GM19463 (cell line): ENCODE results near the gene FBLN2.
"Not testable (repeated sequence)": the region's sequence is repeated elsewhere in the genome, so short reads cannot be mapped to it uniquely, and the experiment has no call there.

Experiments
- ATAC-seq: cut with Tn5 transposase; IDR thresholded peaks from one replicate; pipeline ENCODE4 v1.9.1; 2021; ENCODE audit warnings: mild to moderate bottlenecking, moderate library complexity; ENCODE audit not compliant: unreplicated experiment

The FBLN2 gene

GRCh38 chr3:13548696-13549622, at the start of gene FBLN2:
FBLN2 (plus strand) TSS chr3:13549125; CDS start chr3:13570356, 21,231 bp downstream.
- no peak for ATAC-seq

DNA sequence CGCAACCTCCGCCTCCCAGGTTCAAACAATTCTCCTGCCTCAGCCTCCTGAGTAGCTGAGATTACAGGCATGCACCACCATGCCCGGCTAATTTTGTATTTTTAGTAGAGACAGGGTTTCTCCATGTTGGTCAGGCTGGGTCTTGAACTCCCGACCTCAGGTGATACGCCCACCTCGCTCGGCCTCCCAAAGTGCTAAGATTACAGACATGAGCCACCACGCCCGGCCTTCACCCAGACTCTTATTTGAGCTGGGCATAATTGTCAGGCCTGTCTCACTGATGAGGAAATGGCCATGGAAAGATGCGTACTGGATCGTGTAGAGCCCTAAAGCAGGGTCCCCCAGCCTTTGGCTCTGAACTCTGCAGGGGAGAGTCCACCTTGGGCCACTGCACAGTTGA, 49.7 kb upstream of the FBLN2 start:
- ATAC-seq: not testable (repeated sequence)

- ATAC-seq: no peak
Measured at GRCh38 chr3:13500133-13500885, 48.6 kb upstream of the FBLN2 start.

DNA sequence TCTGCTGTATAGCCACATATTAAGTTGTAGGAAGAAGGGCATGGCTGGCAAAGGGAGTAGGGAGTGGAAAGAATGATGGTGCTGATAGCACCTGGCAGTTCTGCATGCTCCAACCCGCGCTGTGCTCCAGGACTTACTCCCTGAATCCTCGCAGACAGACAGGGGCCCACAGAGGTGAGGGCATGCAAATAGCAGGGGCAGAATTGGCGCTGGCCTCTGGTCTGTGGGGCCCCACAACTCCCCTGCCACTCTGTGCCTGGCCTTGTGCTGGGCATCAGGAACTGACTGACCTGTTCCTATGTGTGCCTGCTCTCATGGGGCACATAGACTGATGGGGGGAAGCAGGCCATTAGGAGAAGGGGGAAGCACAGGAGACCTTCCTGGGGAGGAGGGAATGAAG, 47.9 kb upstream of the FBLN2 start:
- ATAC-seq: no peak

- no peak for ATAC-seq
Measured at GRCh38 chr3:13501521-13501920, 47.4 kb upstream of the FBLN2 start.

DNA sequence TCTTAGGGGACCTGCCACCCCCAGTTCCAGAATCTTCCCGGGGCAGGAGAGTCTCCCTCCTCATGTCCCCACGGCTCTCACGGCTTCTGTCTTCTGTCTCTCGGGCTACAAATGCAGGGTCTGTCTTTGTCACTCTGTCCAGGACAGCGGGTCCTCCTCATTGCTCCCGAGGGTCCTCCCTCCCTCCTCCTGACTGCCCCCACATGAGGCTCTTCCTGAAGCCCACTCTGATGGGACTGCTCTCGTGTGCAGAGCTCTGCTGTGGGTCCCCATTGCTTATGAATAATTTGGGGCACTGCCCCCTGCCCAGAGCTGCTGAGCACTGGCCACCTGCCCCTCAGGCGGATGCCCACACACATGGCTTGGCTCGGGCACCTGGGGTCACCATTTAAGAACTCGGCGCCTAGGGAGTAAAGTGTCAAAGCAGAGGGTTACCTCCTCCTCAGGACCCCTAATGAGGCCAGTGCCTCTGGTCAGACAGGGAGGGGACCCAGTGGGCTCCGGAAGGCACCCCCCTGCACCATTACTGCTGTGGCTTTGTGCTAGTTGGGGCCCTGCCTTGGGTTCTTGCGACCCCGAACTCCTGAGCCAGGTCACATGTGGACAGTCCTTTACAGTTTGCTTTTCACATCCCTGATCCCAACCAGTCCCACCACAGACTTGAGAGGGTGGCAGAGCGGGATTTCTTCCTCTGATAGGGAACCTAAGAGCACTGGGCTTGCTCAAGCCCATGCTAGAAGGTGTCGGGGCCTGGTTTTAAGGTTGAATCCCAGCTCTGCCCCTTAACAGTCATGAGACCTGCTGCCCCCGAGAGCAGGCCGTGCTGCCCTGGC, 46.8 kb upstream of the FBLN2 start:
- ATAC-seq: no peak

DNA sequence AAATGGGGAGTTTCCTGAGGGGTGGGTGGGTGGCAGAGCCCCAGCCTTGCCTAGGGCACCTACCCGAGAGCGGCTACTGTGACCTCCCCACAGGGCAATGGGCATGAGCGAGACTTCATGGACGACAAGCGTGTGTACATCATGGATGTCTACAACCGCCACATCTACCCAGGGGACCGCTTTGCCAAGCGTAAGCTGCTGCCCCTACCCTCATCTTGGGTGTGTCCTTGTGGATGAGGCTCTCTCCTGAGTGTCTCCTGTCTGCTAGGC, 46.2 kb upstream of the FBLN2 start:
- no peak for ATAC-seq

GRCh38 chr3:13504161-13504831, 44.6 kb upstream of the FBLN2 start:
- no peak for ATAC-seq

DNA sequence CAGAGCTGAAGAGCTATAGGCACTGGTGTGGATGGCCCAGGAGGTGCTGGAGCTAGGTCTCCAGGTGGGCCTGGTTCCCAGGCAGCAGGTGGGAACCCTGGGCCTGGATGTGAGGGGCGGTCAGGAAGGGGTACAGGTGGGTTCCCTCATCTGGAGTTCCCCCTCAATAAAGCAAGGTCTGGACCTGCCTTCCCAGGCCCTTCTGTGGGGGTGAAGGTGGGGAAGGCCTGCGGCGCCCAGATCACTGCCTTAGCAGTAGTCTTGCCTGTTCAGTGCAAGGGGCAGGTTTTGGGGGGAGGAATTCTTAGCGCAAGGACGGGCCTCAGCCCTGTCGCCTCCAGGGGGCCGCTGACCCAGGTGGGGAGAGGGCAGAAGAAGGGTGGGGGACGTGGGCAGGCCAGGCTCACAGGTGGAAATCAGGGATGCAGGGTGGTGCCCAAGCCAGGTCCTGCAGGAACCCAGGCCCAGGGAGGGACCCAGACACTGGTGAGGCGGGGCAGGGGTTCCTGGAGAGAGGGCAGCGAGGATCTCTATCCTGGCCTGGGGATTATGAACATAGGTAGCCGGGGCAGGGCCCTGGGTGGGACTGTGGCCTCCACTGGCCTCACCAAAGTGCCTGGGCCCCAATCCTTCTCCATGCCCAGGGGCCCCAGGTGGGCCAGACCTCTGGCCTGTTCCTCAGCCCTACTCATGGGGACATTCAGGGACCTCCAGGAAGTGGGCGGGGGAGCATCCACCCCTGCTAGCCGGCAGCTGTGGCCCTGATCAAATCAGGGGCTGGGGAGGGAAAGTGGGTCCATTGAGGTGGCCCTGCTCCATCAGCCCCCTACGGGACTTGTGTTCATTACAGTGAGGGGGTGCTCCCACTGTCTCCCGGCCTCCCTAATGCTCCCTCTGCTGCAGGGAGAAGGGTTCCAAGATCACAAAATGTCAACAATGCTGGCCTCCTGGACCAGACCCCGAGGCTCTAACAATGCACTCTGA, 43.5 kb upstream of the FBLN2 start:
- ATAC-seq: no peak

- no peak for ATAC-seq
Measured at GRCh38 chr3:13506239-13506638, 42.7 kb upstream of the FBLN2 start.

GRCh38 chr3:13506680-13507079, 42.2 kb upstream of the FBLN2 start:
- no peak for ATAC-seq

DNA sequence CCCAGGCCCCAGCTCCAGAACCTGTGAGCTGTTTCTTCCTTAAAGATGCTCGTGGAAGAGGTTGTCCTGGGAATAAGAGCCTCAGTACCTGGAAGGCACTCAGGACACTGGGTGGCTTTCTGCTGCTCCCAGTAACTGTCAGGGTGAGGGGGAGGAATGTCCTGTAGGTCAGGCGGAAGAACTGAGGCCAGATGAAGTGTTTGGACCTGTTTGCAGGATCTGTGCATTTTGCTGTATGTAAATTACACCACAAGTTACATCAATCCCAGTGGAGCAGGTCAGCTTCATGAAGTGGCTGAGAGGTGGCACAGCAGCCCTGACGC, 41.7 kb upstream of the FBLN2 start:
- no peak for ATAC-seq

DNA sequence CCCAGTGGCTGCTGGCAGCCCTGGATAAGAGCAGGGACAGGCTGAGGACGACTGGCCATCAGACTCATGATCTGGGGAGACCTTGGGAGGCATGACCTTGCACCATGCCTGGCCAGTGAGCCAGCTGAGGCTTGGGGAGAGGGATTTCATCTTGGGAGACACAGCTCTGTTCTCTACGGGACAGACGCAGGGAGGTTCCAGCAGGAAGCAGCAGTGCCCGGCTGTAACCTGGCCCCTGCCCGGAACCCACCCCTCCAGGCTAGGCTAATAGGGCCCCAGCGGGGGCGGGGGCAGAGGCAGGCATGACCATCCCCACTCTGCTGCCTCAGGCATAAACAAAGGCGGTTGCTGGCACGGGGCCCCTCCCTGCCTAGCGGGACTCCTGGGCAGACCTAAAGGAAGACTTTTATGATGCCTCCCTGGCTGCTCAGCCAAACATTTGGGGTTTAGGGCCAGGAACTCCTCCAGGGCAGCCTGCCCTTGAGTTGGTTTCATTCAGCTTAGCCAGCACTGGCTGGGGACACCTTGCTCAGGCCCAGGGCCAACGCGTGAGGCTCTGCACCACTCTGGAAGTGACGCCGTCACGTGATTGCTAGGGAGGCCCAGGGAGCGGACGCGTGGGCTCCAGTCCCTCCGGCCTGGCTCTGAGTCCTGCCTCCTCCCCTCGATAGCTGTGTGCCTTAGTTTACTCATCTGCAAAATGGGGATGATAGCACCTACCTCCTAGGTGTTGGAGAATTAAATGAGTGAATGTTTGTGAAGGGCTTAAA, 41.2 kb upstream of the FBLN2 start:
- no peak for ATAC-seq

- ATAC-seq: no peak
Measured at GRCh38 chr3:13508496-13508895, 40.4 kb upstream of the FBLN2 start.

GRCh38 chr3:13509059-13509815, 39.7 kb upstream of the FBLN2 start:
- no peak for ATAC-seq

DNA sequence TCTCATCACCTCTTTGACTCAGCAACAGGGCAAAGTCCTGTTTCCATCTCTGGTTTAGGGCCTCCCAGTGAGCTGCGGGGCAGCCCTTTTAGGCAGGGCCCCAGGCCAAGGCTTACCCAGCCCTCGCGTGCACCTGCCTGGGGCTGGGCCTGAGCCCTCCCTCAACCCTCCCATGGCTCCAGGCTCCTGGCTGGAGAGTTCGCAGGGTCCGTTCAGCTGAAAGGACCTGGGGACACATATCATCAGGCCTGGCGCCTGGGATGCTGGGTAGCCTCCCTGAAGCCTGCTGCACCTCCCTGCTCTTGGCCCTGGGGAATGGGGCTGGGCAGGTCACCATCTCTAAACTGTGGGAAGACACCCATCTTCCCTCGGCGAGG, 39.1 kb upstream of the FBLN2 start:
- ATAC-seq: no peak

DNA sequence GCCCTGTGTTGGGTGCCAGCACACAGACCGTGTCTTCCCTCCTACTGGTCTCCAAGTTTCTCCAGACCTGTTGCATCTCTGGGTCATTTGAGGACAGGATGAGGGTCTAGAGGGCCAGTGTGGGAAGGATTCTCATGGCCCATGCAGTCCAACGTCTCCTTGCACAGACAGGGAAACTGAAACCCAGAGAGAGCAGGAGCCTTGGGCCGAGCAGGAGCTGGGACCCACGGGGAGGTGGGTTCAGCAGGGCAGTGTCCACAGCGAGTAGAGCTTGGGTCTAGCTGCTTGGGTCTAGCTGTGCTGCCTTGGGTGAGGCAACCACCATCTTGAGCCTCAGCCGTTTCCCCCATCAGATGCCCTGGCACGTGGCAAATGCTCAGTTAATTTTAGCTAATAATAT, 36.5 kb upstream of the FBLN2 start:
- ATAC-seq: no peak
